IMR-90 (cell line): Measurements from ENCODE around the gene TENT5C.

ENCODE experiments used
- BHLHE40 ChIP-seq: fragments of 150-350 bp; IDR thresholded peaks from 2 replicates; pipeline ENCODE4 v1.6.1; 2016; ENCODE audit warnings: mild to moderate bottlenecking, low read depth, low read length
- CEBPB ChIP-seq: IDR thresholded peaks from 2 replicates; pipeline ENCODE4 v1.6.1; 2012; ENCODE audit warnings: low read depth, low read length, improper control_type of control experiment
- CHD1 ChIP-seq: IDR thresholded peaks from 2 replicates; pipeline ENCODE4 v1.6.1; 2012; ENCODE audit warnings: low read depth, low read length, improper control_type of control experiment
- CTCF ChIP-seq: conservative IDR thresholded peaks from 2 replicates; pipeline ENCODE4 v1.5.1; 2012; ENCODE audit warnings: mild to moderate bottlenecking, low read depth, low read length, improper control_type of control experiment
- POLR2A ChIP-seq: IDR thresholded peaks from 2 replicates; pipeline ENCODE4 v1.6.1; 2012; ENCODE audit warnings: mild to moderate bottlenecking, low read depth, low read length
- RAD21 ChIP-seq: IDR thresholded peaks from 2 replicates; pipeline ENCODE4 v1.6.1; 2012; ENCODE audit warnings: low read length, improper control_type of control experiment
- RFX5 ChIP-seq: IDR thresholded peaks from 2 replicates; pipeline ENCODE4 v1.8.0; 2012; ENCODE audit warnings: low read depth, mild to moderate bottlenecking, low read length, moderate library complexity

- TF ChIP-seq RFX5, result no peak
- TF ChIP-seq POLR2A, result no peak
- no peak for TF ChIP-seq CTCF
- TF ChIP-seq CEBPB, result no peak
- TF ChIP-seq CHD1, result no peak
- no peak for TF ChIP-seq BHLHE40
- TF ChIP-seq RAD21, result no peak
These were observed 22.6 kb upstream of the TENT5C start for GRCh38 chr1:117583247-117583646.
